PFSK-1 (cell line): ENCODE measurements around the gene CACNA1C.

Experiments
- POLR2AphosphoS5 ChIP-seq: IDR thresholded peaks from 2 replicates; pipeline ENCODE4 v1.6.1; 2012; ENCODE audit warnings: low read depth, mild to moderate bottlenecking, control low read depth, low read length, moderate library complexity
- SIN3A ChIP-seq: IDR thresholded peaks from 2 replicates; pipeline ENCODE4 v1.6.1; 2012; ENCODE audit warnings: mild to moderate bottlenecking, low read length, moderate library complexity, borderline replicate concordance; ENCODE audit not compliant: insufficient read depth

DNA sequence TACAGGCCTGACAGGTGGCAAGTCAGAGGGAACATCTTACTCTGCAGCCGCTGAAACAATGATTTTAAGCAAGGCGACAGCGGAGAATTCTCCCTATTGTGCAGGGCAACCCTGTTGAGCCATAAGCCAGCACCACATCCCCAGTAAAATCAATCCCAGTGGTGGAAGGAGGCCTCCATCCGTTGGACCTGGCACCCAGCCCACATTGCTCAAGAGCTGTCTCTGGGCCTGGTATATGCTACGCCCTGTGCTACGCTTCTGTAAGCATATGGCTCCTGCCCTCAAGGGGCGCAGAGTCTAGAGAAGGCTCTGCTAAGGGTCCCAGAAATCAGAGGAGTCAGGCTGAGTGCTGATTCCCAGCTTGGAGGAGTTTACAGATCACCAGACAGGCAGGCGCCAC lies 265.5 kb downstream of the CACNA1C start:
- TF ChIP-seq SIN3A (no peak), POLR2AphosphoS5 (no peak)
